Fibroblast of villous mesenchyme (primary cell): ENCODE measurements around the gene PURA. TPM values are rescaled to one million over a fixed set of nuclear protein-coding genes. Genes with fewer than 3 reads are reported as not detected.

Experiments
- DNase-seq: peaks from one replicate; pipeline ENCODE4 v3.0.0-alpha.2; 2010; ENCODE audit warnings: low read depth
- H3K4me3 ChIP-seq: 2 replicates; pipeline ENCODE4 v1.5.1; 2011; ENCODE audit warnings: low read depth, mild to moderate bottlenecking, low read length
- CTCF ChIP-seq: IDR thresholded peaks from 2 replicates; pipeline ENCODE4 v1.5.1; 2012; ENCODE audit warnings: low read depth, mild to moderate bottlenecking, low read length; ENCODE audit not compliant: insufficient read depth
- total RNA-seq: library from RNA; depleted of rRNA; stranded (reverse); fragments of >200 nt; gene quantifications from 2 replicates; pipeline ENCODE4 v1.2.3, GENCODE V29; 2012

The PURA gene
- total RNA-seq, 1 donor: 26.3 TPM

- TF ChIP-seq CTCF: no peak
- H3K4me3 ChIP-seq: no peak overlapping the region
- no peak for DNase-seq
Observed at GRCh38 chr5:140126315-140127012, 12.6 kb downstream of the PURA start.

- TF ChIP-seq CTCF: no peak
- H3K4me3 ChIP-seq: no peak overlapping the region
- no peak for DNase-seq
Observed at GRCh38 chr5:140128376-140128775, 14.5 kb downstream of the PURA start.

GRCh38 chr5:140130949-140131733 lies 17.2 kb downstream of the PURA start:
- no peak for DNase-seq
- H3K4me3 ChIP-seq: no peak overlapping the region
- TF ChIP-seq CTCF: no peak

- peak; percentile 64 for DNase-seq
- H3K4me3 ChIP-seq: no peak overlapping the region
- no peak for TF ChIP-seq CTCF
Observed at GRCh38 chr5:140131967-140132409, 18.1 kb downstream of the PURA start.

DNA sequence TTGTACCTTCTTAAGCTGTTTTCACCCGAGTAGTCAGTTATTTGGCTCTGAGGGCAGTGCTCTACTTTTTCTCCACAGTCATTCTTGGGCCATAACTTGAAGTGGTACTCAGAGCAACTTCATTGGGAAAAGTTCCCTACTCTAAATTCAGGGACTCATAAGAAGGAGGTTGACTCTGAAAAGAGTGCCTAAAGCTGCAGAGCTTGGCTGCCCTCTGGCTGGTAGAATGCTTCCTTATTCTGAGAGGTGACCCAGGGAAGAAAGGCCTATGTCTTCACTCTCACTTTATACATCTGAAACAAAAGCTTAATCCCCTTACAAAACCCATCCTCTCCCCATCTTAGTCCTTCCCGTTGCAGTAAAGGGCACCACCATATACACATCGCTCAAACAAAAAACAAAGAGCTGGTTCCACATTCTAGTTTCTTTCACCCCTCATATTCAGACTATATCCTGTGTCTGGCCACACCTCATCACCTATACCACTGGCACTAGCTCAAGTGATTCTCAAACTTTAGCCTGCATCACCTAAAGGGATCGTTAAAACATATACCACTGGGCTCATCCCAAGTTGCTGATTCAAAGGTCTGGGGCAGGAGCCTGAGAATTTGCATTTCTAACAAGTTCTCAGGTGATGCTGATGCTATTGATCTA lies 19.7 kb downstream of the PURA start:
- no peak overlapping the region for H3K4me3 ChIP-seq
- no peak for TF ChIP-seq CTCF
- no peak for DNase-seq

DNA sequence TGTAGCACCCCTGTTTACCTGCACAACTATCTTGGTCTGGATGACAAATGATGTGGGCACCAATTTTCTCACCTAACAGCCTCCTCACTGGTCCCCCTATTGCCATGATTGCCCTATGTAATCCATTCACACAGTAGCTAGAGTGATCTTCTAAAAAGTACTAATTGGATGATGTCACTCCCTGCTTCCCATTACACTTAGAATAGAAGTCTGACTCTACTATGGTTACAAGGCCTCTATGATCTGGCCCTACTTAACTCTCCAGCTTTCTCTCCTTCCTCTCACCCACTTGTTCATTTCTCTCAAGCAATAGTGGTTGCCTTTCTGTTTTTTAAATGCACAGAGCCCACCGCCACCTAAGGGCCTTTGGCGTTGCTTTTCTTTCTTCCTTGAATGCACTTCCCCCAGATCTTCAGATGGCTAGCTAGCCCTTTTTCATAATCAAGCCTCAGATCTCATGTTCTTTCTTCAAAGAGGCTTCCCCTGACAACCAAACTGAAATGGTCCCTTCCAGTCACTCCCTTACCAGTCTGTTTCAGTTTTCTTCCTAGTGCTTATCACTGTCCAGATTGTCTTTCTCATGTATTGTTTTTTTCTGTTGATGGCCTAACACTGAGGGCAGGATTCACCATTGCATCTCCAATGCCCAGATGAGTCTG lies 20.5 kb downstream of the PURA start:
- no peak for TF ChIP-seq CTCF
- DNase-seq: no peak
- no peak overlapping the region for H3K4me3 ChIP-seq
